ENCODE measurements around the gene DHTKD1. TPM values are rescaled to one million over a fixed set of nuclear protein-coding genes. Genes with fewer than 3 reads are reported as not detected.
A peak's percentile ranks its signal among the peaks of the same experiment; 100 is the strongest.

DHTKD1 gene
- total RNA-seq, 4 donors from 2014 or later: 15.2 to 45.7 (median 25.4) TPM

DNA sequence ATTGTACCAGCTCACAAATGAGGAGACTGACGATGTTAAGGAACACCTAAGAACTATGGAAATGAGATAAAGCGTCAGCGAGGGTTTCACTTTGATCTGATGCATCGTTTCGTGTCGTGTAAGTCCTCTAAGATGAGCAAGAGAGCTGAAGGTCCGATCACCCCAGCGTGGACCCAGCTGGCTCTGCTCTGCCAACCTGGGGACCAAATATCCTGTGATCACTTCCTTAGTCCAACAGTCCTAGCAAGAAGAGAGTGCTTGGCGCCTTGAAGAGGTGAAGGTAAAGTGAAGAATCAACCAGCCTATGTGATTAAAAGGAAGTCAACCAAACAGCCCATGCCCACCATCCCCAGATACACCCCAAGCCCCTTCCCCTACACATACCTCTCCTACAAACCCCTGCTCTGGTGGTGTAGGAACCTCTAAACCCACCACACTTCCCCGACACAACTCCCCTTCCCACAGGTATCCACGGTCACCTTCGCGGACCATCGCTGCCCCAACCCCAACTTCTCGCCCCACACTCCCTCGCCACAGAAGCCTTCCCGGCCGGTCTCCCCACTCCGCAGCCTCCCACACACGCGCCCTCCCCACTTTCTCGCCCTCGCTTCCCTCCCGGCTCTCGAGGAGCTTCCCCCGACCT lies 26.9 kb upstream of the DHTKD1 start:
- H3K4me1 ChIP-seq: peaks cover 16 to 21% of the 10 kb centered on the region in 2 donors
- intact Hi-C loops (cut with DNase I; ENCODE audit: low total_unique reads): no loop called here
- no peaks in the 10 kb centered on the region for H3K36me3 ChIP-seq
- no peaks in the 10 kb centered on the region for H3K27me3 ChIP-seq
- no peak for TF ChIP-seq POLR2A (IDR thresholded peaks at IDR 0.05)
- TF ChIP-seq, protein P1, sequence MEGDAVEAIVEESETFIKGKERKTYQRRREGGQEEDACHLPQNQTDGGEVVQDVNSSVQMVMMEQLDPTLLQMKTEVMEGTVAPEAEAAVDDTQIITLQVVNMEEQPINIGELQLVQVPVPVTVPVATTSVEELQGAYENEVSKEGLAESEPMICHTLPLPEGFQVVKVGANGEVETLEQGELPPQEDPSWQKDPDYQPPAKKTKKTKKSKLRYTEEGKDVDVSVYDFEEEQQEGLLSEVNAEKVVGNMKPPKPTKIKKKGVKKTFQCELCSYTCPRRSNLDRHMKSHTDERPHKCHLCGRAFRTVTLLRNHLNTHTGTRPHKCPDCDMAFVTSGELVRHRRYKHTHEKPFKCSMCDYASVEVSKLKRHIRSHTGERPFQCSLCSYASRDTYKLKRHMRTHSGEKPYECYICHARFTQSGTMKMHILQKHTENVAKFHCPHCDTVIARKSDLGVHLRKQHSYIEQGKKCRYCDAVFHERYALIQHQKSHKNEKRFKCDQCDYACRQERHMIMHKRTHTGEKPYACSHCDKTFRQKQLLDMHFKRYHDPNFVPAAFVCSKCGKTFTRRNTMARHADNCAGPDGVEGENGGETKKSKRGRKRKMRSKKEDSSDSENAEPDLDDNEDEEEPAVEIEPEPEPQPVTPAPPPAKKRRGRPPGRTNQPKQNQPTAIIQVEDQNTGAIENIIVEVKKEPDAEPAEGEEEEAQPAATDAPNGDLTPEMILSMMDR (IDR thresholded peaks at IDR 0.05 in 4 of 5, conservative IDR thresholded peaks at IDR 0.05 in 1 of 5): no peak
- H3K27ac ChIP-seq: peak overlapping the region; percentile 94 to 96 (median 95)
- peak in 1 of 2 donors; percentile 13 for DNase-seq
- no peak for ATAC-seq
- H3K9me3 ChIP-seq: no peaks in the 10 kb centered on the region
- H3K4me3 ChIP-seq: peak overlapping the region; percentile 91 to 99 (median 96)
- in situ Hi-C loops (cut with MboI; ENCODE audit: low sequenced_read_pairs in 4 of 4): no loop called here

DNA sequence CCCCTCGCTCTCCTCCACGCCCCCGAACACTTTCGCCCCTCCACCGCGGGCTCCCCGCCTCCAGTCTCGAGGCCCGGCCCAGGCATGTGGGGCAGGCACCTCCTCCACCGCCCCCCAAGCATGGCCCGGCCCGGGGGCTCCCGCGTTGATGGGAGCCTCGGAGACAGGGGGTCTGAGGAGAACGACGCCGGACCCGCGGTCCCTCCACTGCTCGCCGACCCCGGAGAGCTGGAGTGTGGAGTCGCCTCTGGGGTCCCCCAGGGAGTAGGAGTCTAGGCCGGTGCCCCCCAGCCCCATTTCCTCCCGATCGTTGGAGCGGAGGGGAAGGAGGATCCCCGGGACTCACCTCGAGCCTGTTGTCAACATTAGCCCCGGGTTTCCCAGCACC lies 26.4 kb upstream of the DHTKD1 start:
- TF ChIP-seq, protein P1 (IDR thresholded peaks at IDR 0.05 in 4 of 5, conservative IDR thresholded peaks at IDR 0.05 in 1 of 5): no peak
- peak in 1 of 2 donors; percentile 49 for TF ChIP-seq POLR2A (IDR thresholded peaks at IDR 0.05)
- Histone ChIP-seq H3K27ac (peak overlapping the region; percentile 94 to 96 (median 95)), H3K9me3 (no peaks in the 10 kb centered on the region), H3K4me1 (peaks cover 16 to 18% of the 10 kb centered on the region in 2 donors), H3K27me3 (no peaks in the 10 kb centered on the region), H3K4me3 (peak overlapping the region; percentile 91 to 99 (median 96)), H3K36me3 (no peaks in the 10 kb centered on the region)
- no peak for DNase-seq
- intact Hi-C loops (cut with DNase I; ENCODE audit: low total_unique reads): no loop called here
- in situ Hi-C loops (cut with MboI; ENCODE audit: low sequenced_read_pairs in 4 of 4): no loop called here
- ATAC-seq: peak; percentile 3 to 13

DNA sequence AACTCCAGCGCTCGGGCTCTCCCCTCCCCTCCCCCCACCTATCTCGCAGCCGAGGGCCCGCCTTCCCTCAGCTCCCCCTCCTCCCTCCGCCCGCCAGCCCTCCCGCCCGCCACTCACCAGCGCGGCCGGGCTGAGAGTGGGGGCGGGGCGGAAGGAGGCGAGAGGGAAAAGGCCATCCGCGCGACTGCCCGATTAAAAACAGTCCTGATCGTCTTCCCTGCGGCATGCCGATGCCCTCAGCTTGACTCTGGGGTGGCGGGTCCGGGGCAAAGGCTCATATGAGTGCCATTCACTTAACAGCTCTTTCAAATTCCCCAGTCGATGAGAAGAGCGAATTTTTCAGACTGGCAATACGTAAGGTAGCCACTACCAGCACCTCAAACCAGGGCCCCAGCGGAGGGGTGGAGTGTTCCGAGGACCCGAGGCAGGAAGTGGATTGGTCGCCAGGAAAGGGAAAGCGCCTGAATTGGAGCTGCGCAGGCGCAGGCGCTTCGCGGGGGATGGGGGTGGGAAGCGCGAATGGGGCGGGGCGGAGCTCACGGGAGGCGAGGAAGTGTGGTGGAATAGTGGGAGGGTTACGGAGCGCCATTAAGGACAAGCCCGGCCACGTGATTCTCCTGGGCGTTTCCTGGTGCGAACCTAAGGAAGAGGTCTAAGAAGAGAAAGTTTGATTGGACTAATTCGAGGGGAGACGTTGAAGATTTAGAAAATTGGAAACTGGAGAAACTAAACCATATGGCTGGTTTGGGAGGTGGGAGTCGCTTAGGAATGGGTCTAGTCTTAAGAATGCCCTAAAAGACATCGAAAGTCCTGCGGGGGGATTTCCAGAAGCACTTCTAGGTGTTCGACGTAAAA lies 25.7 kb upstream of the DHTKD1 start, which contains the start of gene UPF2:
TSS of gene UPF2 (minus strand) at position 13 of the 855 bp plus-strand sequence. CDS start 7,386 bp downstream, outside the sequence.
- in situ Hi-C loops (cut with MboI; ENCODE audit: low sequenced_read_pairs in 4 of 4) (no loop called here), intact Hi-C loops (cut with DNase I; ENCODE audit: low total_unique reads) (loop anchor here (1.0 kb wide), 2 partner anchors 25 to 152 kb away; partner anchors contain the start of genes DHTKD1 and NUDT5)
- H3K4me1 ChIP-seq: peaks cover 14 to 16% of the 10 kb centered on the region in 2 donors
- no peaks in the 10 kb centered on the region for H3K36me3 ChIP-seq
- ATAC-seq: peak; percentile 98 to 99
- peak in 1 of 2 donors; percentile 51 for TF ChIP-seq POLR2A (IDR thresholded peaks at IDR 0.05)
- TF ChIP-seq, protein P1 (IDR thresholded peaks at IDR 0.05 in 4 of 5, conservative IDR thresholded peaks at IDR 0.05 in 1 of 5): no peak
- peak within 1 kb of the TSS; percentile 94 to 96 (median 95) for H3K27ac ChIP-seq
- peak within 1 kb of the TSS; percentile 91 to 99 (median 96) for H3K4me3 ChIP-seq
- DNase-seq: peak; percentile 98 to 99
- no peaks in the 10 kb centered on the region for H3K9me3 ChIP-seq
- H3K27me3 ChIP-seq: no peaks in the 10 kb centered on the region

DNA sequence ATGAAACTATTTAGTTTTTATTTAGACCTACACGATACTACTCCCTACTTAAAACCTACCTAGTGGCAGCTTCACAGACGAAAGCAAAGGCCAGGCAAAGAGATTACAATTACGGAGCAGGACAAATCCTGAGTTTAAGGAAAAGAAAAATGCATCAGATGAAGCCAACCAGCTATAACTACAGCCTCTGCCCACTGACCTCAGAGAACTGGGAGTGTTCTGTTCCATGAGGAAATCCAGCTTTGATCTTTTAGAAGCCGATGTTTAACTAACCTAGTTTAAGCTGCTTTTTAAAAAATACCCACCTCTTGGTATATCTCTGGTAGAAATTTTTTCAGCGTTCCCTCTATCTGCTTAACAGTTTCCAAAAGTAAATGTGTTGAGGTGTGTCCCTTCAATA lies 23.2 kb upstream of the DHTKD1 start:
- H3K27me3 ChIP-seq: no peaks in the 10 kb centered on the region
- H3K9me3 ChIP-seq: no peaks in the 10 kb centered on the region
- no peak overlapping the region for H3K4me3 ChIP-seq
- no peak overlapping the region for H3K27ac ChIP-seq
- TF ChIP-seq POLR2A (IDR thresholded peaks at IDR 0.05): no peak
- TF ChIP-seq, protein P1 (IDR thresholded peaks at IDR 0.05 in 4 of 5, conservative IDR thresholded peaks at IDR 0.05 in 1 of 5): no peak
- H3K4me1 ChIP-seq: peaks cover 12 to 14% of the 10 kb centered on the region in 2 donors
- H3K36me3 ChIP-seq: no peaks in the 10 kb centered on the region
- no peak for DNase-seq
- in situ Hi-C loops (cut with MboI; ENCODE audit: low sequenced_read_pairs in 4 of 4): no loop called here
- intact Hi-C loops (cut with DNase I; ENCODE audit: low total_unique reads): no loop called here
- no peak for ATAC-seq
